ENCODE data around the gene SYNDIG1.

SYNDIG1 gene

GRCh38 chr20:24529369-24529719 lies 59.9 kb downstream of the SYNDIG1 start:
- no peak for DNase-seq

DNA sequence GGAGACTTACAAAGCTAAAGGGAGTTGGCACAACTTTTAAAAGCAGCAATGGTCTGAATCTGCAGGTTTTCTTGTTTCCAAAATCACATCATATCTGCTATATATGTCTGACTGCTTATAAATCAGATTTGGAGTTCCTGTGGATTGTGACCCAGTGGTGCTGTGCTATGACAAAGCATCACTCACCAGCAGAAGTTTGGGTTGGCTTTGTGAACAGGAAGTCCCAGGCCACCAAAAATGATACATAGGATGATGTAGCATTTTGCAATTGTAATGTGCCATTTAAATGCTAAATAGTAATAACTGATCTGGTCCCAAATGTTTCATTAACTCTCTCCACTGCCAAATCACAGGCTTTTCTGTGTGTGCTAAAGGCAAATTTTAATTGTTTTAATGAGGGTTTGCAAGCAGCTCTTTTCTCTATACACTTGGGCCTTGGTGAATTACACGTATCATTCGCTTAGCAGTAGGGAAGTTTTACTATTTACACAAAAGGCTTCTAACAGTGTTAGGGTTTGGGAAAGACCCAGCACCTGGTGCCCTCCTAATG lies 60.8 kb downstream of the SYNDIG1 start:
- DNase-seq, result no peak

- DNase-seq, result no peak
Observed at GRCh38 chr20:24531202-24531601, 61.8 kb downstream of the SYNDIG1 start.

GRCh38 chr20:24531631-24532419 lies 62.4 kb downstream of the SYNDIG1 start:
- no peak for DNase-seq

- no peak for DNase-seq
Observed at GRCh38 chr20:24533449-24533848, 64.0 kb downstream of the SYNDIG1 start.

GRCh38 chr20:24534282-24534681 lies 64.9 kb downstream of the SYNDIG1 start:
- DNase-seq, result no peak

DNA sequence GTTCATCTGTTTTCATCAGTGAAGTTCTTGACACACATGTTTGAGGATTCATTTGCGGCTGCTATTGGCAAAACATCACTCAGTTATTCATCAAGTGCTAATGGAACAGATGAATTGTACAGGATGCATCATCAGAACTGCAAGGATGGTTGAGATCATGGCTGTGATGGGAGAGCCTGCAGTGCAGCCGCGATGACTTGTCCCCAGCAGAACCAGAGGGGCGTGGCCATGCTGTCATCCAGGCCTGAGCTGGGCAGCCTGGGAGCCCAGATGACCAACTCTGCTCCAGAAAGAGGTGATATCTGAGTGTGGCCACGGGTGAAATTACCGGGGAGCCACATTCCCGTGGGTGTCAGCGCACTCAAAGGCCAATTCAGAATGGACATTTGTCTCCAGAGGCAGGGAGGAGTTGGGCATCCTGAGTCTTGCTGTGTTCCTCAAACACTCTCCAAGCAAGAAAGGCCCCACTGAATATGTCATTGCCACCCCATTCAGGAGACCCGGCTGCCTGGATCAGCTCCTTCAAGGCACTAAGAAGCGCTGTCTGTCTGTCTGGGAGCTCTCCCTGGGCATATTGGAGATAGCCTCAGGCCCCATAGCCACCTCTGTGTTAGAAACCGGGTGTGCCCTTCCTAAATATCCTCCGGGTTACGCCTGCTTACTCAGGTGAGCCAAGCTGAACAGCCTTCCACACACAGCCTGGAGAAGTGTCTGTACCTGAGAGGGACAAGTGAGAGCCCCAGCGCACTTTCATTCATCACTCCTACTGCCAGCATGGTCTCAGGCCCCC lies 66.7 kb downstream of the SYNDIG1 start:
- no peak for DNase-seq

DNA sequence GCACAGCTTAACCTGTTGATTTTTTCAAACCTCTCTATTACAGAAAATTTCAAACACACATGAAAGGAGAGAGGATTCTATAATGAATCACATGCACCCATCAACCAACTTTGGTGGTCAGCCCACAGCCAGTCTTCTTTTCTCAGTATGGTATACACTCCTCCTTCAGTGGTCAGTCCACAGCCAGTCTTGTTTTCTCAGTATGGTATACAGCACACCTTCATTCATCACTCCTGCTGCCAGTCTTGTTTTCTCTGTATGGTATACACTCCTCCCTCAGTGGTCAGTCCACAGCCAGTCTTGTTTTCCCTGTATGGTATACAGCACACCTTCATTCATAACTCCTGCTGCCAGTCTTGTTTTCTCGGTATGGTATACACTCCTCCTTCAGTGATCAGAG lies 67.8 kb downstream of the SYNDIG1 start:
- no peak for DNase-seq

GRCh38 chr20:24542721-24543120 lies 73.3 kb downstream of the SYNDIG1 start:
- no peak for DNase-seq

- no peak for DNase-seq
Observed at GRCh38 chr20:24543168-24543567, 73.7 kb downstream of the SYNDIG1 start.

DNA sequence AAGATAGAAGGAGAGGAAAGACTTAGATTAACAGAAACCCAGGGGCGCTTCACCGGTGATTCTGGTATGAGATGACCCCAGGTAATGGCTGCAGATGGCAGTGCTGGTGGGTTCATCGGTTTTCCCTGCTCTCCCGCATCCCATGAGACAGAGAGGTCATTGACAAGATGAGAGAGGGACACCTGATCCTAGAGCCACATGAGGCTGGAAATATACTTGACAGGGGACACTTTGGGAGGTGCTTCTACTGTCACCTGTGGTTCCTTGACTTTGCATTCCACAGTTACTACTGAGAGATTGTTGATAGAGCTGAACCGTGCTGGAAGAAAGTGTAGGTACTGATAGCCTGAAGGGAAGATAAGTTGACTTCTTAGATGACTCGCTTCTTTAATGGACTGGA lies 74.3 kb downstream of the SYNDIG1 start:
- no peak for DNase-seq

- no peak for DNase-seq
Observed at GRCh38 chr20:24544371-24544770, 74.9 kb downstream of the SYNDIG1 start.

- no peak for DNase-seq
Observed at GRCh38 chr20:24545168-24545567, 75.7 kb downstream of the SYNDIG1 start.

DNA sequence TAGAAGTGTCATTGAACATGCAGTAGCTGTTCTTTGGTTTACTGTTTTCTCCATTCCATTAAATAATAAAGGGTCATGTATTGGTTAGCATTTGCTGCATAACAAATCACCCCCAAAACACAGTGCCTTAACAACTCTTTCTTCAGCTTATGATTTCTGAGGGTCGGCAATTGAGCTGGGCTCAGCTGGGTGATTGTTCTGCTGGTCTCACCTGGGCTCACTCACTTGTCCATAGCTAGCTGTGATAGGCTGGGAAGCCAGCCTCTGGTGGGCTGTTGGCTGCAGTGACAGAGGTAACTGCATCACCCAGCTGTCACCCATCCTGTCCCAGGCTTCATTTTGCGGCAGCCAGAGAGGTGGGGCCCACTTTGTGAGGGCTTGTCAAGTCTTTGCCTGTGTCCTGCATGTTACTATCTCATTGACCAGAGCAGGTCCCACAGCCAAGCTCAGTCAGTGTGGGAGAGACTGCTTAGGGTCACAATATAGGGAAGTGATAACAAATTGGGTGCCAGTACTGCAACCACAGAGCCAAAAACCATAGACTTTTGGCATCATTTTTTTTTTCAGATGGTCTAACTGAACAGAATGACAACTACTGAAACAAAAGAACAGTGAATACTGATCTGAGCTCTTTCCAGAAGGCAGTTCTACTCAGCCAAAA lies 76.9 kb downstream of the SYNDIG1 start:
- no peak for DNase-seq

DNA sequence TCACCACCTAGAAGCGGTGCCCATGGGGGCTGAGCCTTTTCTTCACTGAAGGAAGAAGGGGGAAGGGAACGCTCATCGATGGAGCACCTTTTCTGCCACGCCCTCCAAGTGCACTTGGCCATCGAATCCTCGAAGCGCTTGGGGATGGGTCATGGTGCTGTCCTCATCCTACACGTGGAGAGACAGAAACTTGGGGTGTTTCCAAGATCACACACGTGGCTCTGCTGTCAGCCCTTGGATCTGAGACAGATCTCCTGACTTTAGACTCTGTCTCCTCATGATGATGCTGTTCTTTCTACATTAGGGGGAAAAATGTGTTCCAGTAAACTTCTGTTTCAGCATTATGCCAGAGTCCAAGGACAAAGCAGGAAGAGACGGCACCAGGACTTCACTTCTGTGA lies 78.5 kb downstream of the SYNDIG1 start:
- DNase-seq, result no peak

DNA sequence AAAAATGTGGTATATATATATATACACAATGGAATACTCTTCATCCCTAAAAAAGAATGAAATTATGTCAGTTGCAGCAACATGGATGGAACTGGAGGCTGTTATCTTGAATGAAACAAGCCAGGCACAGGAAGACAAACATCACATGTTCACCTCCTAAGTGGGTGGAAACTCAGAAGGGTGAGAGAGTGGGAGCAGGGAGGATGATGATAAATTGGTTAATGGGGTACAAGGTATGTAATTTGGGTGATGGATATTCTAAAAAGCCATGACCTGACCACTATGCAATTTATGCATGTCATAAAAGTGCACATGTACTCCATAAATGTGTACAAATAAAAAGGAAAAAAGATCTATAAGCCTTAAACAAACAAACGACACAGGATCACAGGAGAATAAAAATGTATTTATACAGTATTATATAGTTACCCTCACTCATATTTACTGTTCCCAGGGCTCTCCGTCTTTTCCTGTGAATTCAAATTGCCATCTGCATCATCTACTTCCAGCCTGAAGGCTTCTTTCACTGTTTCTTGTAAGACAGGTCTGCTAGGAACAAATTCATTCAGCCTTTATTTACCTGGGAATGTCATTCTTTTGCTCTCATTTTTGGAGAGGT lies 89.8 kb downstream of the SYNDIG1 start:
- DNase-seq, result no peak

DNA sequence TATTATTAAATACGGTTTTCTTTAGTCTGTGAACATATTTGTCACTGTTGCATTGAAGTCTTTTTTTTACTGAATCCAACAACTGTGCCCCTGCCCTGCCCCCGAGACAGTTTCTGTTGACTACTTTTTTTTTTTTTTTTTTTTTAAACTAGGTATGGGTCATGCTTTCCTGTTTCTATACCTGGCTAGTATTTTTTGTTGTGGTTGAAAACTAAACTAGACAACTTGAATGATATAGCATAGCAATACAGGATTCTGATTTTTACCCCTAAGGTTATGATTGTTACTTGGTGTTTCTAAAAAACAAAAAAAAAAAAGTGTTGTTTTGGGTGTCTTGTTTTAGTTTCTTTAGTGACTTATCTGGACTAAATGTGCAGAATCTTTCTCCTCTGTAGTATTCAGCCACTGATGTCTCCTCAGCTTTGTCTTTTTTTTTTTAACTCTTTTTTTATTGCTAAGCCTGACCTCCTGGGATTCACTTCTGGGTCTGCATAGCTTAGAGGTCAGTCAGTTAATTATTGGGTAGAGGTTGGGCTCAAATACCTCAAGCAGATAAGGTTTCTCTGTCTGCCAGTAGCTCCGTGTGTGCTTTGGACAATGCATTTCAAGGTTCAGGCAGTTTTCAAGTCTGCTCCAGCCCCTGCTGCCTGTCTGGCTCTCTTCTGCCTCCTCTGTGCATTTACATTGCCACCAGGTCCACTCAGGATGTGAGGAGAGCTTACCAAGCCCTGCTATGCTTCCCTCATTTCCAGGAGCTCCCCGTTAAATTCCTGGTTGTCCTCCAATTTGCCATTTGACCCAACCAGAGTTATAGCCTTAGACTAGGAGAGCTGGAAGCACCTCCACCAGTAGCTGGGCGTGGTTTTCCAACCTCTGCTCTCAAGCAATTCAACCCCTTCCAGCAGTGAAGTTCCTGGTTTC lies 91.4 kb downstream of the SYNDIG1 start:
- no peak for DNase-seq

- DNase-seq, result no peak
Observed at GRCh38 chr20:24565835-24566351, 96.5 kb downstream of the SYNDIG1 start.

DNA sequence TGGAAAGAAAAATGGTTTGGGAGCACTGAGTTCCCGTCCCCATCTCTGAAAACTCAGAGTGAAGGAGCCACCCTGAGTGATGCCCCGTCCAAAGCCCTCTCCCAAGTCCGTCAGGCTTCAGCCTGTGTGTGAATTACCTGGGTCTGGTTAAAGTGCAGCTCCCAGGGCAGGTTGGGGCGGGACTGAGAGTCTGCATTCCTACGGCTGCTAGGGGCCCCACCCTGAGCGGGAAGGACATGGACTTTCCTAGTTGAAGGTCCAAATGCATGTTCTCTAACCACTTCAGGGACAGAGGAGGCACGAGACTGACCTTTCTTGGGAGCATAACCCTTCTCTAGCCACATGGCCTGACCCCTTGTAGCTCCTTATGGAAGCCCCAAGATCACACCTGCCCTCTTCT lies 97.2 kb downstream of the SYNDIG1 start:
- DNase-seq, result no peak

- no peak for DNase-seq
Observed at GRCh38 chr20:24567508-24567907, 98.1 kb downstream of the SYNDIG1 start.

- no peak for DNase-seq
Observed at GRCh38 chr20:24568842-24569241, 99.4 kb downstream of the SYNDIG1 start.

DNA sequence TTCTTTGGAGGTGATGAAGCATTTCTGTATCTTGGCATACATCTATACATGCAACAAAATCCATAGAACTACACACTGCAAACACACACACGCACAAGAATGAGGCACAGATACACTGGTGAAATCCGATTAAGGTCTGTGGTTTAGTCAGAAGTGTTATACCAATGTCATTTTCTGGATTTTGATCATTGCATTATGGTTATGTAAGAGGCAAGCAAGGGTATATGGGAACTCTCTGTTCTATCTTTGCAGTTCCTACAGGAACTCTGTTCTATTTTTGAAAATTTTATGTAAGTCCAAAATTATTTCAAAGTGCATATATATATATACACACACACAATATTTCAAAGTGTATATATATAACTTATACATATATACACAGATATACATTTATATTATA lies 101.7 kb downstream of the SYNDIG1 start:
- no peak for DNase-seq

Data from NCI-H1930 (cell line).